Stomach (tissue), 9 donors: ENCODE data around the gene ARHGAP33. TPM values are rescaled to one million over a fixed set of nuclear protein-coding genes. Genes with fewer than 3 reads are reported as not detected.

ENCODE experiments used
- DNase-seq, 2 donors: peaks; one replicate each; pipeline versions ENCODE4 v3.0.0 to v3.0.0-alpha.2; 2013 to 2019
- H3K27ac ChIP-seq, 5 donors: fragments of 200-600 bp in 4 of 5; sonication (generic) in 4 of 5; one replicate each; pipeline ENCODE4 v1.5.1; 2013 to 2019; ENCODE audit warnings: mild to moderate bottlenecking in 1 of 5, moderate library complexity in 1 of 5
- H3K27me3 ChIP-seq, 3 donors: fragments of 200-600 bp; sonication (generic); one replicate each; pipeline ENCODE4 v1.5.1; 2017 to 2019; ENCODE audit warnings: mixed run types in 1 of 3
- H3K36me3 ChIP-seq, 4 donors: fragments of 200-600 bp; sonication (generic); 1 replicate in 3 of 4; 2 replicates in 1 of 4; pipeline ENCODE4 v1.5.1; 2016 to 2019
- H3K4me1 ChIP-seq, 4 donors: fragments of 200-600 bp; sonication (generic); one replicate each; pipeline ENCODE4 v1.5.1; 2016 to 2019
- H3K4me3 ChIP-seq, 4 donors: fragments of 200-600 bp; sonication (generic) in 3 of 4; one replicate each; pipeline ENCODE4 v1.5.1; 2016 to 2019; ENCODE audit warnings: mild to moderate bottlenecking in 1 of 4
- H3K9me3 ChIP-seq, 4 donors: fragments of 200-600 bp; sonication (generic); one replicate each; pipeline ENCODE4 v1.5.1; 2016 to 2019
- EP300 ChIP-seq: sonication (generic); formaldehyde crosslinking; IDR thresholded peaks from one replicate; pipeline ENCODE4 v1.6.1; 2017; ENCODE audit warnings: antibody characterized with exemption
- POLR2A ChIP-seq, 4 donors: fragments of 450-650 bp; IDR thresholded peaks; one replicate each; pipeline ENCODE4 v1.6.1; 2016; ENCODE audit warnings: antibody characterized with exemption in 4 of 4, control low read depth in 2 of 4, mild to moderate bottlenecking in 1 of 4, moderate library complexity in 1 of 4
- POLR2AphosphoS5 ChIP-seq, 3 donors: sonication (generic); formaldehyde crosslinking; IDR thresholded peaks; one replicate each; pipeline ENCODE4 v1.6.1; 2016; ENCODE audit warnings: antibody characterized with exemption in 3 of 3
- WGBS, 5 donors: extraction: QIAGEN DNeasy Blood & Tissue Kit in 3 of 5; methylation state at CpG; one replicate each; pipeline versions ENCODE4 v1.1.5 to v1.1.7; 2013 to 2018; 5-methylcytosine and 5-hydroxymethylcytosine counted together
- intact Hi-C: fragments of 100-400 bp; cut with DNase I; formaldehyde crosslinking; loops from one replicate; pipeline ENCODE4 v1.15.1; 2023; ENCODE audit warnings: low total_unique reads
- polyA plus RNA-seq, 3 donors: library from polyadenylated mRNA; stranded (reverse); fragments of 200-250 nt; gene quantifications; one replicate each; pipeline ENCODE4 v1.2.3, GENCODE V29; 2013
- total RNA-seq, 5 donors: library from RNA; depleted of rRNA; stranded (reverse); fragments of >200 nt; gene quantifications; one replicate each; pipeline versions ENCODE4 v1.1.0 to v1.2.3, GENCODE V29; 2014 to 2016
- TF ChIP-seq, protein P1 (sequence below), 7 experiments: fragments of 450-650 bp in 4 of 7; fragments of 200-600 bp in 3 of 7; sonication (generic) in 3 of 7; IDR thresholded peaks; one replicate each; pipeline ENCODE4 v1.5.1; 2016 to 2019; ENCODE audit warnings: antibody characterized with exemption in 7 of 7, control low read depth in 2 of 7, mild to moderate bottlenecking in 1 of 7
- donor health status: healthy with polysubstance abuse.
- donor health status: Bipolar disorder and iron deficiency.
- donor health status: healthy.

Gene ARHGAP33
- total and polyA plus RNA-seq, 8 donors: 1.4 to 73.6 (median 12.2) TPM

DNA sequence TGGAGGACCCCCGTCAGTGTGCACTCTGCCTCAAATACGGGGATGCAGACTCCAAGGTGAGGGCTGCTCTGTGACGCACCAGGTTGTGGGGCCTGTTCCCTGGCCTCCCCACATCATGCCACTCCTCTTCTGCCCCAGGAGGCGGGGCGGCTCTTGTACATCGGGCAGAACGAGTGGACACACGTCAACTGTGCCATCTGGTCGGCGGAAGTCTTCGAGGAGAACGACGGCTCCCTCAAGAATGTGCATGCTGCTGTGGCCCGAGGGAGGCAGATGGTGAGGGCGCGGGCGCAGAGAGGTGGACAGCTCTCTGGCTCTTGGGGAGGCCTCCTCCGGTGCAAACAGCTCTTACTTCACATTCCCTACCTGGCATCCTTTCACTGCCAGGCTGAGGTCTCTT, 46.3 kb upstream of the ARHGAP33 start:
- no peaks in the 10 kb centered on the region for H3K9me3 ChIP-seq
- 85 to 91% (median 90%) methylated on average over 18 of the region's 18 CpGs for WGBS, 5 donors
- no peak for TF ChIP-seq POLR2AphosphoS5 (IDR thresholded peaks at IDR 0.05)
- TF ChIP-seq EP300: no peak
- TF ChIP-seq POLR2A (IDR thresholded peaks at IDR 0.05): no peak
- TF ChIP-seq, protein P1, sequence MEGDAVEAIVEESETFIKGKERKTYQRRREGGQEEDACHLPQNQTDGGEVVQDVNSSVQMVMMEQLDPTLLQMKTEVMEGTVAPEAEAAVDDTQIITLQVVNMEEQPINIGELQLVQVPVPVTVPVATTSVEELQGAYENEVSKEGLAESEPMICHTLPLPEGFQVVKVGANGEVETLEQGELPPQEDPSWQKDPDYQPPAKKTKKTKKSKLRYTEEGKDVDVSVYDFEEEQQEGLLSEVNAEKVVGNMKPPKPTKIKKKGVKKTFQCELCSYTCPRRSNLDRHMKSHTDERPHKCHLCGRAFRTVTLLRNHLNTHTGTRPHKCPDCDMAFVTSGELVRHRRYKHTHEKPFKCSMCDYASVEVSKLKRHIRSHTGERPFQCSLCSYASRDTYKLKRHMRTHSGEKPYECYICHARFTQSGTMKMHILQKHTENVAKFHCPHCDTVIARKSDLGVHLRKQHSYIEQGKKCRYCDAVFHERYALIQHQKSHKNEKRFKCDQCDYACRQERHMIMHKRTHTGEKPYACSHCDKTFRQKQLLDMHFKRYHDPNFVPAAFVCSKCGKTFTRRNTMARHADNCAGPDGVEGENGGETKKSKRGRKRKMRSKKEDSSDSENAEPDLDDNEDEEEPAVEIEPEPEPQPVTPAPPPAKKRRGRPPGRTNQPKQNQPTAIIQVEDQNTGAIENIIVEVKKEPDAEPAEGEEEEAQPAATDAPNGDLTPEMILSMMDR (IDR thresholded peaks at IDR 0.05): no peak
- no peaks in the 10 kb centered on the region for H3K4me1 ChIP-seq
- no peaks in the 10 kb centered on the region for H3K27me3 ChIP-seq
- intact Hi-C loops: no loop called here
- no peak overlapping the region for H3K4me3 ChIP-seq
- H3K27ac ChIP-seq: no peak overlapping the region
- no peak for DNase-seq
- H3K36me3 ChIP-seq: peaks cover 90 to 100% (median 100%) of the 10 kb centered on the region in 4 donors

DNA sequence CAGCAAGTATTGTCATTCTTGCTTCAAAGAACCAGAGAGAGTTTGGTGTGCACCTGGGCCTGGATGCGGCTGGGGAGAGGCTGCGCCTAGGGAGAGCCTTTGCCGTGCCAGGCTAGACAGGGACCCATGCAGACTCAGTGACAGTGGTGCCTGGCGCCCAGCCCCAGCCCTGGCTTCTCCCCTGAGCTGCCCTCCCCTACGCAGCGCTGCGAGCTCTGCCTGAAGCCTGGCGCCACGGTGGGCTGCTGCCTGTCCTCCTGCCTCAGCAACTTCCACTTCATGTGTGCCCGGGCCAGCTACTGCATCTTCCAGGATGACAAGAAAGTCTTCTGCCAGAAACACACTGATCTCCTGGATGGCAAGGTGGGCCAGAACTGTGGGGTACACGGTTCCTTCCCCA, 45.6 kb upstream of the ARHGAP33 start:
- Histone ChIP-seq H3K4me1 (no peaks in the 10 kb centered on the region), H3K27me3 (no peaks in the 10 kb centered on the region), H3K36me3 (peaks cover 86 to 100% (median 100%) of the 10 kb centered on the region in 4 donors), H3K9me3 (no peaks in the 10 kb centered on the region), H3K27ac (no peak overlapping the region), H3K4me3 (no peak overlapping the region)
- WGBS, 5 donors: 88 to 96% (median 94%) methylated on average over 8 to 11 of the region's 11 CpGs
- no peak for DNase-seq
- intact Hi-C loops: no loop called here
- TF ChIP-seq, protein P1 (IDR thresholded peaks at IDR 0.05): no peak
- TF ChIP-seq POLR2AphosphoS5 (IDR thresholded peaks at IDR 0.05) (no peak), EP300 (no peak), POLR2A (IDR thresholded peaks at IDR 0.05) (no peak)

DNA sequence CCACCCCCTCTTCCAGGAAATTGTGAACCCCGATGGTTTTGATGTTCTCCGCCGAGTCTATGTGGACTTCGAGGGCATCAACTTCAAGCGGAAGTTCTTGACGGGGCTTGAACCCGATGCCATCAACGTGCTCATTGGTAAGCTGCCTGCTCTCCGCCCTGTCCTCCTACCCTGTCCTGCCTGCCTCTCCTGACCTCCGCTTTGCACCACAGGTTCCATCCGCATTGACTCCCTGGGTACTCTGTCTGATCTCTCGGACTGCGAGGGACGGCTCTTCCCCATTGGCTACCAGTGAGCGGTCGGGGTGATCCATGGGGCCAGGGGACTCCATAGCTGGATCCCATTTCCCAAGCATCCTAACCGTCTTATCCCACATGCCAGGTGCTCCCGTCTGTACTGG, 45.0 kb upstream of the ARHGAP33 start:
- DNase-seq: no peak
- Histone ChIP-seq H3K36me3 (peaks cover 81 to 100% (median 100%) of the 10 kb centered on the region in 4 donors), H3K9me3 (no peaks in the 10 kb centered on the region), H3K4me3 (no peak overlapping the region), H3K27me3 (no peaks in the 10 kb centered on the region), H3K4me1 (no peaks in the 10 kb centered on the region), H3K27ac (no peak overlapping the region)
- intact Hi-C loops: no loop called here
- WGBS, 5 donors: 92 to 95% (median 93%) methylated on average over 18 of the region's 18 CpGs
- TF ChIP-seq EP300: no peak
- TF ChIP-seq POLR2A (IDR thresholded peaks at IDR 0.05): no peak
- TF ChIP-seq, protein P1 (IDR thresholded peaks at IDR 0.05): no peak
- TF ChIP-seq POLR2AphosphoS5 (IDR thresholded peaks at IDR 0.05): no peak

DNA sequence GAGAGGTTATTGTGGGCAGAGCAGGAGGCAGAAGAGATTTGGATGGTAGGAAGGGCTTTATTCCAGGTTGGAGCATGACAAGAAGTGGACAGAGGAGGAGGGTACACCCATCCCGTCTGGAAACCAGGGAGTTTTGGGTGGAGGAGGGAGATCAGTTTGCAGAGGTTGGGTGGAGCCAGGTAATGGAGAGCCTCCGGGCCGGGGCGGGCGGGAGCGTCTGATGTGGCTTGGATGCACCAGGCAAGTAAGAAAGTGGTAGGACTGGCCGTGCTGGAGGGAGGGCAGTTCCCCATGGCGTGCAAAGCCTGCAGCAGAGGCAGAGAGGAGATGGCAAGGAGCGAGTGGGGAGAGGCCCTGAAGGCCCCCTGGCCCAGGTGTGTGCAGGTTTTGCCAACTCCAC, 44.0 kb upstream of the ARHGAP33 start:
- no peak for DNase-seq
- H3K36me3 ChIP-seq: peaks cover 77 to 100% (median 100%) of the 10 kb centered on the region in 4 donors

More for the DNA sequence above, 44.0 kb upstream of the ARHGAP33 start:
- 56 to 72% (median 63%) methylated on average over 9 of the region's 9 CpGs for WGBS, 5 donors
- Histone ChIP-seq H3K27ac (no peak overlapping the region), H3K4me3 (no peak overlapping the region), H3K9me3 (no peaks in the 10 kb centered on the region), H3K27me3 (no peaks in the 10 kb centered on the region), H3K4me1 (no peaks in the 10 kb centered on the region)
- intact Hi-C loops: no loop called here
- TF ChIP-seq, protein P1 (IDR thresholded peaks at IDR 0.05): no peak
- TF ChIP-seq POLR2A (IDR thresholded peaks at IDR 0.05) (no peak), EP300 (no peak), POLR2AphosphoS5 (IDR thresholded peaks at IDR 0.05) (no peak)
